ENCODE measurements around the gene OSR1. TPM values are rescaled to one million over a fixed set of nuclear protein-coding genes. Genes with fewer than 3 reads are reported as not detected.

The OSR1 gene
- total RNA-seq, 1 experiment from 2014 or later, result 1.3 TPM

GRCh38 chr2:19365126-19365525 lies 6.7 kb upstream of the OSR1 start:
- ChIA-PET CTCF (interaction anchor here (0.6 to 7.4 kb wide), 5 partner anchors 299 to 844 kb away, joined by 3 to 69 read pairs (median 6); no protein-coding TSS in a partner anchor), POLR2A (no interaction called here)
- BruUV-seq (replicated peaks), result no TSS peak
- Mint-ChIP-seq H3K27ac (ENCODE audit: low read depth, unreplicated experiment) (no peak overlapping the region), H3K4me3 (ENCODE audit: unreplicated experiment) (no peak overlapping the region), H3K36me3 (ENCODE audit: insufficient read depth, unreplicated experiment) (no peaks in the 10 kb centered on the region), H3K27me3 (ENCODE audit: insufficient read depth, unreplicated experiment) (no peaks in the 10 kb centered on the region), H3K4me1 (ENCODE audit: insufficient read depth, unreplicated experiment) (peaks cover 6% of the 10 kb centered on the region), H3K9me3 (ENCODE audit: unreplicated experiment) (no peaks in the 10 kb centered on the region)
- DNase-seq (ENCODE audit: unreplicated experiment), result no peak
- TF ChIP-seq CTCF (IDR thresholded peaks at IDR 0.05; ENCODE audit: unreplicated experiment), result no peak
- intact Hi-C loops (cut with micrococcal nuclease), result no loop called here

- intact Hi-C loops (cut with micrococcal nuclease), result no loop called here
- H3K27me3 Mint-ChIP-seq (ENCODE audit: insufficient read depth, unreplicated experiment), result no peaks in the 10 kb centered on the region
- no peak for DNase-seq (ENCODE audit: unreplicated experiment)
- ChIA-PET POLR2A (interaction anchor here (0.7 to 1.0 kb wide), 2 partner anchors 120 to 617 kb away, joined by 3 read pairs; no protein-coding TSS in a partner anchor), CTCF (interaction anchor here (0.5 to 1.6 kb wide), 26 partner anchors 8 to 977 kb away, joined by 3 to 16 read pairs (median 4); no protein-coding TSS in a partner anchor)
- H3K9me3 Mint-ChIP-seq (ENCODE audit: unreplicated experiment), result no peaks in the 10 kb centered on the region
- no peak for TF ChIP-seq CTCF (IDR thresholded peaks at IDR 0.05; ENCODE audit: unreplicated experiment)
- H3K4me1 Mint-ChIP-seq (ENCODE audit: insufficient read depth, unreplicated experiment), result peaks cover 6% of the 10 kb centered on the region
- no TSS peak for BruUV-seq (replicated peaks)
- no peak overlapping the region for H3K4me3 Mint-ChIP-seq (ENCODE audit: unreplicated experiment)
- no peaks in the 10 kb centered on the region for H3K36me3 Mint-ChIP-seq (ENCODE audit: insufficient read depth, unreplicated experiment)
- no peak overlapping the region for H3K27ac Mint-ChIP-seq (ENCODE audit: low read depth, unreplicated experiment)
Measured at GRCh38 chr2:19364014-19364413, 5.6 kb upstream of the OSR1 start.

GRCh38 chr2:19363474-19363778 lies 5.0 kb upstream of the OSR1 start:
- Mint-ChIP-seq H3K4me1 (ENCODE audit: insufficient read depth, unreplicated experiment) (peaks cover 6% of the 10 kb centered on the region), H3K36me3 (ENCODE audit: insufficient read depth, unreplicated experiment) (no peaks in the 10 kb centered on the region), H3K27ac (ENCODE audit: low read depth, unreplicated experiment) (no peak overlapping the region), H3K4me3 (ENCODE audit: unreplicated experiment) (peak overlapping the region; percentile 87), H3K27me3 (ENCODE audit: insufficient read depth, unreplicated experiment) (no peaks in the 10 kb centered on the region), H3K9me3 (ENCODE audit: unreplicated experiment) (no peaks in the 10 kb centered on the region)
- no TSS peak for BruUV-seq (replicated peaks)
- intact Hi-C loops (cut with micrococcal nuclease), result loop anchor here (1.0 kb wide), 6 partner anchors 479 to 976 kb away; no protein-coding TSS in a partner anchor
- ChIA-PET POLR2A (interaction anchor here (0.5 to 1.0 kb wide), 4 partner anchors 16 to 616 kb away, joined by 3 read pairs; no protein-coding TSS in a partner anchor), CTCF (interaction anchor here (0.6 to 1.6 kb wide), 24 partner anchors 8 to 977 kb away, joined by 3 to 16 read pairs (median 4); no protein-coding TSS in a partner anchor)
- DNase-seq (ENCODE audit: unreplicated experiment), result no peak
- no peak for TF ChIP-seq CTCF (IDR thresholded peaks at IDR 0.05; ENCODE audit: unreplicated experiment)

- H3K36me3 Mint-ChIP-seq (ENCODE audit: insufficient read depth, unreplicated experiment), result no peaks in the 10 kb centered on the region
- intact Hi-C loops (cut with micrococcal nuclease), result loop anchor here (1.0 kb wide), 8 partner anchors 50 to 976 kb away; no protein-coding TSS in a partner anchor
- DNase-seq (ENCODE audit: unreplicated experiment), result peak; percentile 88
- H3K9me3 Mint-ChIP-seq (ENCODE audit: unreplicated experiment), result no peaks in the 10 kb centered on the region
- H3K4me3 Mint-ChIP-seq (ENCODE audit: unreplicated experiment), result peak overlapping the region; percentile 87
- ChIA-PET CTCF (interaction anchor here (0.6 to 3.8 kb wide), 19 partner anchors 8 to 976 kb away, joined by 3 to 26 read pairs (median 5); no protein-coding TSS in a partner anchor), POLR2A (interaction anchor here (0.5 to 1.6 kb wide), 6 partner anchors 15 to 616 kb away, joined by 3 to 4 read pairs (median 3); no protein-coding TSS in a partner anchor)
- peak; percentile 70 for TF ChIP-seq CTCF (IDR thresholded peaks at IDR 0.05; ENCODE audit: unreplicated experiment)
- H3K27ac Mint-ChIP-seq (ENCODE audit: low read depth, unreplicated experiment), result no peak overlapping the region
- peaks cover 6% of the 10 kb centered on the region for H3K4me1 Mint-ChIP-seq (ENCODE audit: insufficient read depth, unreplicated experiment)
- no TSS peak for BruUV-seq (replicated peaks)
- no peaks in the 10 kb centered on the region for H3K27me3 Mint-ChIP-seq (ENCODE audit: insufficient read depth, unreplicated experiment)
Measured at GRCh38 chr2:19362755-19363473, 4.5 kb upstream of the OSR1 start.
